Natural killer cell (primary cell): ENCODE data around the gene CARMIL1. TPM values are rescaled to one million over a fixed set of nuclear protein-coding genes. Genes with fewer than 3 reads are reported as not detected.

Experiments
- ATAC-seq, 3 donors: fragments of 150-1000 bp in 2 of 3; fragments of 200-7000 bp in 1 of 3; cut with Tn5 transposase; 1 replicate in 1 of 3; 2 replicates in 2 of 3; pipeline ENCODE4 v1.10.0; 2021; ENCODE audit warnings: mild to moderate bottlenecking in 2 of 3, moderate library complexity in 2 of 3
- DNase-seq, 2 donors: peaks; one replicate each; pipeline versions ENCODE4 v3.0.0 to v3.0.0-alpha.2; 2013 to 2021; ENCODE audit warnings: mixed read lengths in 1 of 2
- H3K27ac ChIP-seq: one replicate; pipeline ENCODE4 v1.5.1; 2013; ENCODE audit warnings: mild to moderate bottlenecking, low read length
- H3K27me3 ChIP-seq: one replicate; pipeline ENCODE4 v1.6.1; 2013; ENCODE audit warnings: low read length; ENCODE audit not compliant: control insufficient read depth, insufficient read depth
- H3K36me3 ChIP-seq: one replicate; pipeline ENCODE4 v1.6.1; 2013; ENCODE audit warnings: low read length; ENCODE audit not compliant: control insufficient read depth, insufficient read depth
- H3K4me1 ChIP-seq: one replicate; pipeline ENCODE4 v1.6.1; 2013; ENCODE audit warnings: low read length; ENCODE audit not compliant: control insufficient read depth, insufficient read depth
- H3K4me3 ChIP-seq: one replicate; pipeline ENCODE4 v1.5.1; 2013; ENCODE audit warnings: low read length
- H3K9me3 ChIP-seq: one replicate; pipeline ENCODE4 v1.6.1; 2013; ENCODE audit warnings: low read length; ENCODE audit not compliant: control insufficient read depth, insufficient read depth
- H3K27ac Mint-ChIP-seq, 2 donors: one replicate each; pipeline ENCODE4 v1.8.0; 2022; ENCODE audit warnings: mild to moderate bottlenecking in 2 of 2, mixed read lengths in 2 of 2, moderate library complexity in 1 of 2
- H3K27me3 Mint-ChIP-seq, 2 donors: one replicate each; pipeline ENCODE4 v1.8.0; 2022; ENCODE audit warnings: low read depth in 2 of 2, mixed read lengths in 2 of 2
- H3K36me3 Mint-ChIP-seq: one replicate; pipeline ENCODE4 v1.8.0; 2022; ENCODE audit warnings: mixed read lengths
- H3K4me1 Mint-ChIP-seq, 2 donors: one replicate each; pipeline ENCODE4 v1.8.0; 2022; ENCODE audit warnings: mixed read lengths in 2 of 2
- H3K4me3 Mint-ChIP-seq: one replicate; pipeline ENCODE4 v1.8.0; 2022; ENCODE audit warnings: mild to moderate bottlenecking, moderate library complexity, mixed read lengths
- H3K9me3 Mint-ChIP-seq, 2 donors: one replicate each; pipeline ENCODE4 v1.8.0; 2022; ENCODE audit warnings: mixed read lengths in 2 of 2
- WGBS: methylation state at CpG from one replicate; pipeline ENCODE4 v1.1.7; 2013; ENCODE audit warnings: missing lambda C conversion rate; ENCODE audit not compliant: insufficient coverage; 5-methylcytosine and 5-hydroxymethylcytosine counted together
- intact Hi-C: fragments of 100-400 bp; cut with micrococcal nuclease; formaldehyde crosslinking; loops from one replicate; pipeline ENCODE4 v1.14.2; 2022
- total RNA-seq, 4 donors: library from RNA; stranded (reverse); fragments of 120-200 nt in 1 of 4; gene quantifications; one replicate each; pipeline versions ENCODE4 v1.2.3 to v1.2.4, GENCODE V29; 2013 to 2022
- TF ChIP-seq, protein P1 (sequence below): fragments of 200-600 bp; IDR thresholded peaks from one replicate; pipeline ENCODE4 v1.8.0; 2022; ENCODE audit warnings: antibody characterized with exemption

CARMIL1 gene
- total RNA-seq, 3 donors from 2014 or later (not counting 1 experiment from before 2014, with no cell fraction given): 0.25 to 1.1 (median 0.35) TPM

GRCh38 chr6:25637960-25638434, 358.8 kb downstream of the CARMIL1 start:
- TF ChIP-seq, protein P1, sequence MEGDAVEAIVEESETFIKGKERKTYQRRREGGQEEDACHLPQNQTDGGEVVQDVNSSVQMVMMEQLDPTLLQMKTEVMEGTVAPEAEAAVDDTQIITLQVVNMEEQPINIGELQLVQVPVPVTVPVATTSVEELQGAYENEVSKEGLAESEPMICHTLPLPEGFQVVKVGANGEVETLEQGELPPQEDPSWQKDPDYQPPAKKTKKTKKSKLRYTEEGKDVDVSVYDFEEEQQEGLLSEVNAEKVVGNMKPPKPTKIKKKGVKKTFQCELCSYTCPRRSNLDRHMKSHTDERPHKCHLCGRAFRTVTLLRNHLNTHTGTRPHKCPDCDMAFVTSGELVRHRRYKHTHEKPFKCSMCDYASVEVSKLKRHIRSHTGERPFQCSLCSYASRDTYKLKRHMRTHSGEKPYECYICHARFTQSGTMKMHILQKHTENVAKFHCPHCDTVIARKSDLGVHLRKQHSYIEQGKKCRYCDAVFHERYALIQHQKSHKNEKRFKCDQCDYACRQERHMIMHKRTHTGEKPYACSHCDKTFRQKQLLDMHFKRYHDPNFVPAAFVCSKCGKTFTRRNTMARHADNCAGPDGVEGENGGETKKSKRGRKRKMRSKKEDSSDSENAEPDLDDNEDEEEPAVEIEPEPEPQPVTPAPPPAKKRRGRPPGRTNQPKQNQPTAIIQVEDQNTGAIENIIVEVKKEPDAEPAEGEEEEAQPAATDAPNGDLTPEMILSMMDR: no peak
- intact Hi-C loops: no loop called here
- ATAC-seq: no peak
- Histone ChIP-seq H3K9me3 (no peaks in the 10 kb centered on the region), H3K4me3 (no peak overlapping the region), H3K36me3 (no peaks in the 10 kb centered on the region), H3K27ac (no peak overlapping the region), H3K27me3 (no peaks in the 10 kb centered on the region), H3K4me1 (no peaks in the 10 kb centered on the region)
- H3K9me3 Mint-ChIP-seq: no peaks in the 10 kb centered on the region
- no peaks in the 10 kb centered on the region for H3K36me3 Mint-ChIP-seq
- WGBS: 76% methylated on average over 4 of the region's 4 CpGs
- H3K4me3 Mint-ChIP-seq: no peak overlapping the region
- H3K27ac Mint-ChIP-seq: no peak overlapping the region
- H3K4me1 Mint-ChIP-seq: no peaks in the 10 kb centered on the region
- DNase-seq: no peak
- peaks cover 18 to 51% of the 10 kb centered on the region in 2 donors for H3K27me3 Mint-ChIP-seq

- intact Hi-C loops: no loop called here
- TF ChIP-seq, protein P1: no peak
- H3K4me3 ChIP-seq: no peak overlapping the region
- H3K27me3 Mint-ChIP-seq: peaks cover 20 to 63% of the 10 kb centered on the region in 2 donors
- H3K9me3 ChIP-seq: no peaks in the 10 kb centered on the region
- H3K9me3 Mint-ChIP-seq: no peaks in the 10 kb centered on the region
- ATAC-seq (no peak), DNase-seq (no peak)
- no peak overlapping the region for H3K4me3 Mint-ChIP-seq
- WGBS: 90% methylated on average over 4 of the region's 4 CpGs
- no peaks in the 10 kb centered on the region for H3K36me3 Mint-ChIP-seq
- H3K27ac Mint-ChIP-seq: no peak overlapping the region
- no peaks in the 10 kb centered on the region for H3K4me1 Mint-ChIP-seq
- peaks cover 6% of the 10 kb centered on the region for H3K27me3 ChIP-seq
- no peaks in the 10 kb centered on the region for H3K4me1 ChIP-seq
- H3K27ac ChIP-seq: no peak overlapping the region
- no peaks in the 10 kb centered on the region for H3K36me3 ChIP-seq
Measured at GRCh38 chr6:25639653-25640052, 360.5 kb downstream of the CARMIL1 start.

DNA sequence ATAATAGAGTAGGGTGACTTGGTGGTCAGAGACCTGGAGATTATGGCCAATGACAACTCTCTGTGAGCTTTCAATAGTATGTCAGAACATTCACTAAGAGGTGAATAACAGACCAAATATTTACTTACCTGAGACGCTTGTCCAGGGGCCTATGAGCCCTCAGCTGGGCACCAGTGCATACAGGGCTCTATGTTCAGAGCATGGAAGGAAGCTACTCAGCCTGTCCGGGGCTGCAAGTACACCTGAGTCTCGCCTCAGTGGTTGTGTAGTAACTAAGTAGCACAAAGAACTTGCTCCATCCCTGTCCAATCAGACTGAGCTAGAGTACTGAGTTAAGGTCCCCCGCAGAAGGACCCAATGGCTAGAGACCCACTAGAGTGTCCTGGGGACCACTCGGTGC, 361.3 kb downstream of the CARMIL1 start:
- no peaks in the 10 kb centered on the region for H3K36me3 Mint-ChIP-seq
- Histone ChIP-seq H3K4me1 (no peaks in the 10 kb centered on the region), H3K36me3 (no peaks in the 10 kb centered on the region), H3K9me3 (no peaks in the 10 kb centered on the region), H3K27me3 (peaks cover 9% of the 10 kb centered on the region), H3K27ac (no peak overlapping the region), H3K4me3 (no peak overlapping the region)
- H3K9me3 Mint-ChIP-seq: no peaks in the 10 kb centered on the region
- 85% methylated on average over 5 of the region's 5 CpGs for WGBS
- no peak overlapping the region for H3K27ac Mint-ChIP-seq
- peaks cover 22 to 65% of the 10 kb centered on the region in 2 donors for H3K27me3 Mint-ChIP-seq
- DNase-seq (no peak), ATAC-seq (no peak)
- no peaks in the 10 kb centered on the region for H3K4me1 Mint-ChIP-seq
- no peak overlapping the region for H3K4me3 Mint-ChIP-seq
- intact Hi-C loops: no loop called here
- TF ChIP-seq, protein P1: no peak

- intact Hi-C loops: no loop called here
- H3K9me3 Mint-ChIP-seq: no peaks in the 10 kb centered on the region
Measured at GRCh38 chr6:25640891-25641290, 361.7 kb downstream of the CARMIL1 start.

More at GRCh38 chr6:25640891-25641290, 361.7 kb downstream of the CARMIL1 start:
- TF ChIP-seq, protein P1: no peak
- Mint-ChIP-seq H3K4me3 (no peak overlapping the region), H3K36me3 (no peaks in the 10 kb centered on the region), H3K27ac (no peak overlapping the region), H3K4me1 (no peaks in the 10 kb centered on the region), H3K27me3 (peaks cover 25 to 65% of the 10 kb centered on the region in 2 donors)
- no peak for DNase-seq
- Histone ChIP-seq H3K9me3 (no peaks in the 10 kb centered on the region), H3K4me3 (no peak overlapping the region), H3K36me3 (no peaks in the 10 kb centered on the region), H3K27me3 (peaks cover 10% of the 10 kb centered on the region), H3K4me1 (no peaks in the 10 kb centered on the region), H3K27ac (no peak overlapping the region)
- no peak for ATAC-seq
- 91% methylated on average over 3 of the region's 4 CpGs for WGBS
